HepG2 (cell line): ENCODE results near the gene SLC2A10. TPM values are rescaled to one million over a fixed set of nuclear protein-coding genes. Genes with fewer than 3 reads are reported as not detected.

Experiments
- EP300 ChIP-seq, 3 experiments: sonication (generic) in 1 of 3; formaldehyde crosslinking in 1 of 3; IDR thresholded peaks; 2 replicates each; pipeline versions ENCODE4 v1.5.1 to v1.6.1; 2011 to 2020; ENCODE audit warnings: low read depth in 2 of 3, low read length in 2 of 3, borderline replicate concordance in 1 of 3, improper control_type of control experiment in 1 of 3, mild to moderate bottlenecking in 1 of 3, missing genetic modification reagents in 1 of 3, moderate library complexity in 1 of 3
- FOSL2 ChIP-seq: sonication (generic); formaldehyde crosslinking; IDR thresholded peaks from 2 replicates; pipeline ENCODE4 v1.4.0; 2020; ENCODE audit warnings: missing genetic modification reagents
- GTF3A ChIP-seq: sonication (generic); formaldehyde crosslinking; conservative IDR thresholded peaks from 2 replicates; pipeline ENCODE4 v1.4.0; 2020; ENCODE audit warnings: mild to moderate bottlenecking, missing genetic modification reagents
- JARID2 ChIP-seq: sonication (generic); formaldehyde crosslinking; IDR thresholded peaks from 2 replicates; pipeline ENCODE4 v1.8.1; 2023; ENCODE audit warnings: missing genetic modification reagents, inconsistent platforms; ENCODE audit not compliant: insufficient replicate concordance
- JDP2 ChIP-seq: sonication (generic); formaldehyde crosslinking; IDR thresholded peaks from 2 replicates; pipeline ENCODE4 v1.8.1; 2022; ENCODE audit warnings: missing genetic modification reagents, borderline replicate concordance
- MATR3 ChIP-seq: sonication (generic); formaldehyde crosslinking; IDR thresholded peaks from 2 replicates; pipeline ENCODE4 v1.4.0; 2020; ENCODE audit warnings: missing genetic modification reagents
- NFRKB ChIP-seq: fragments of 450-650 bp; IDR thresholded peaks from 2 replicates; pipeline ENCODE4 v1.6.1; 2017
- PRPF4 ChIP-seq: fragments of 200-400 bp; formaldehyde crosslinking; IDR thresholded peaks from 2 replicates; pipeline ENCODE4 v1.6.1; 2016; ENCODE audit warnings: low read length, low read depth; ENCODE audit not compliant: poor library complexity, severe bottlenecking
- SMARCE1 ChIP-seq: fragments of 450-650 bp; IDR thresholded peaks from 2 replicates; pipeline ENCODE4 v1.6.1; 2017; ENCODE audit warnings: borderline replicate concordance
- SNAI1 ChIP-seq: sonication (generic); formaldehyde crosslinking; IDR thresholded peaks from 2 replicates; pipeline ENCODE4 v1.5.0; 2020; ENCODE audit warnings: mild to moderate bottlenecking, missing genetic modification reagents, borderline replicate concordance
- SSRP1 ChIP-seq: IDR thresholded peaks from 2 replicates; pipeline ENCODE4 v1.6.1; 2016; ENCODE audit warnings: control low read depth
- XBP1 ChIP-seq: sonication (generic); formaldehyde crosslinking; IDR thresholded peaks from 2 replicates; pipeline ENCODE4 v1.5.0; 2020; ENCODE audit warnings: missing genetic modification reagents
- ZBTB3 ChIP-seq: sonication (generic); formaldehyde crosslinking; IDR thresholded peaks from 2 replicates; pipeline ENCODE4 v1.4.0; 2020; ENCODE audit warnings: low read depth, mild to moderate bottlenecking, moderate library complexity, missing genetic modification reagents, borderline replicate concordance
- ZEB1 ChIP-seq: IDR thresholded peaks from 2 replicates; pipeline ENCODE4 v1.6.1; 2012; ENCODE audit warnings: mild to moderate bottlenecking, low read depth, inconsistent platforms; ENCODE audit not compliant: insufficient replicate concordance
- ZNF878 ChIP-seq: sonication (generic); formaldehyde crosslinking; IDR thresholded peaks from 2 replicates; pipeline ENCODE4 v1.8.1; 2023; ENCODE audit warnings: mild to moderate bottlenecking, missing genetic modification reagents, moderate library complexity
- polyA plus RNA-seq, 8 experiments: library from polyadenylated mRNA; depleted of rRNA in 3 of 8; stranded (reverse) in 7 of 8; unstranded in 1 of 8; fragments of >200 nt; fragmentation: Illumina TruSeq in 4 of 8; extraction: Trizol in 4 of 8; gene quantifications; 2 replicates each; pipeline versions ENCODE4 v1.2.1 to v1.2.3, GENCODE V29; 2011 to 2016; ENCODE audit warnings: low read depth in 4 of 8, missing spikeins in 1 of 8, mixed read lengths in 1 of 8; ENCODE audit not compliant: insufficient read depth in 1 of 8
- total RNA-seq, 5 experiments: library from RNA; depleted of rRNA; stranded (reverse); fragments of >200 nt; fragmentation: Illumina TruSeq; extraction: Trizol; gene quantifications; 2 replicates each; pipeline ENCODE4 v1.2.3, GENCODE V29; 2016; ENCODE audit warnings: low read depth in 1 of 5
- TF ChIP-seq, protein P1 (sequence below): sonication (generic); formaldehyde crosslinking; IDR thresholded peaks from 2 replicates; pipeline ENCODE4 v1.8.1; 2023; ENCODE audit warnings: mild to moderate bottlenecking, moderate library complexity, missing genetic modification reagents
- TF ChIP-seq, protein P2 (sequence below): sonication (generic); formaldehyde crosslinking; IDR thresholded peaks from 2 replicates; pipeline ENCODE4 v1.5.0; 2020; ENCODE audit warnings: mild to moderate bottlenecking, low read depth, missing genetic modification reagents, borderline replicate concordance
- TF ChIP-seq, protein P3 (sequence below): sonication (generic); formaldehyde crosslinking; IDR thresholded peaks from 2 replicates; pipeline ENCODE4 v1.5.1; 2020; ENCODE audit warnings: mild to moderate bottlenecking, missing genetic modification reagents, moderate library complexity
- TF ChIP-seq, protein P4 (sequence below): sonication (generic); formaldehyde crosslinking; IDR thresholded peaks from 2 replicates; pipeline ENCODE4 v1.5.0; 2020; ENCODE audit warnings: mild to moderate bottlenecking, missing genetic modification reagents, moderate library complexity

The SLC2A10 gene
- total and polyA plus RNA-seq, 2 of the 13 experiments (the other 11 are each of a cell fraction or from before 2014, with no cell fraction given): 16.0 to 18.4 TPM

DNA sequence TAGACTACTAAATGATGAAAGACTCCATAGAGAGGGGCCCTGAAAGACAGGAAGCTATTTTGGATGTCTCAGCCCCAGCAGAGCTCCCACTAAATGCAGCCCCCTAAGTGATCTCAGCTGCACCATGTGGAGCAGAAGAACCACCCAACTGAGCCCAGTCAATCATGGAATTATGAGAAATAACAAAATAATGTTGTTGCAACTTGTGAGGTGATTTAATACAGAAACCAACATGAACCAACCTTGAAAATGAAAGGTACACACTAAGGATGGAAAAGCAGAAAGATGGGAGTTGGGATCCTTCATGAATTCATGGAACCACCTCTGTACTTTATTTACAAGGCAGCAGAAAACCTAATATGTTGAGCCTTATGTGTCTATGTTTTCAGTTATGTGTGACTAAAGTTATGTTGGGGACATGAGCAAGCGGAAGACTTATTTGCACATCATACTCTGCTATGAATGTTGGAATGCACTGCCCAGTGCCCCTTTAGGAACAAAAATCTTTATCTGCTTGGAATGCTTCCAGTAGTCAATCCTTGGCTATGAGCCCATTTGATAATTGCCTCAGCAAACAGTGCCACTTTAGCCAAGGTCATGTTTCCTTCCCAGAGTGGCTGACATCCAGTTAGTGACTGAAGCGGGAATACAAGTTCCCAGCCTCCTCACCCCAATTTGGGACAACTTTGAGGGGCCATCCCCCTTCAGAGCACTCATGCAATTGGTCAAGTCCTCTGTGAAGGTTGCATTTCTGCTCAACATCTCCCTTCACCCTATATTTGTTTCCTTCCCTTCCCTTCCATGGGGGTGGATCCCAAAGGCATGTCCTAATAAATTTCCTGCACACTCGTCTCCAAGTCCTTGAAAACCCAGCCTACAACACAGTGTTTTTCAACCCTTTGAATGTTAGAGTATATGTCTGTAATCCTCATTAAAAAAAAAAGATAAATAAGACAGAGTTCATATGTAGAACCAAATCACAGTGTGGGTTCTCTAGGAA is 38.6 kb upstream of the SLC2A10 start (continued):
- TF ChIP-seq NFRKB (no peak), JARID2 (CRISPR knock-in tag) (no peak), SMARCE1 (no peak), SNAI1 (CRISPR knock-in tag) (0 out of 2 replicates have a peak, but pooled peaks have one; percentile 49), ZNF878 (peak; percentile 90; the same call in 1 of the 2 replicates), JDP2 (no peak), MATR3 (CRISPR knock-in tag) (no peak), EP300 (IDR thresholded peaks at IDR 0.05; ENCODE audit: low read depth in 2 of 2, low read length in 2 of 2) (peak; percentile 66 to 99), EP300 (CRISPR knock-in tag; IDR thresholded peaks at IDR 0.05; ENCODE audit: borderline replicate concordance) (peak; percentile 94), SSRP1 (CRISPR knock-in tag) (peak; percentile 22; the same call in 1 of the 2 replicates), PRPF4 (no peak), GTF3A (CRISPR knock-in tag) (no peak), XBP1 (CRISPR knock-in tag) (no peak), FOSL2 (CRISPR knock-in tag) (peak; percentile 89), ZEB1 (peak; percentile 62), ZBTB3 (CRISPR knock-in tag) (peak; percentile 73; the same call in 1 of the 2 replicates)
- TF ChIP-seq, protein P1, sequence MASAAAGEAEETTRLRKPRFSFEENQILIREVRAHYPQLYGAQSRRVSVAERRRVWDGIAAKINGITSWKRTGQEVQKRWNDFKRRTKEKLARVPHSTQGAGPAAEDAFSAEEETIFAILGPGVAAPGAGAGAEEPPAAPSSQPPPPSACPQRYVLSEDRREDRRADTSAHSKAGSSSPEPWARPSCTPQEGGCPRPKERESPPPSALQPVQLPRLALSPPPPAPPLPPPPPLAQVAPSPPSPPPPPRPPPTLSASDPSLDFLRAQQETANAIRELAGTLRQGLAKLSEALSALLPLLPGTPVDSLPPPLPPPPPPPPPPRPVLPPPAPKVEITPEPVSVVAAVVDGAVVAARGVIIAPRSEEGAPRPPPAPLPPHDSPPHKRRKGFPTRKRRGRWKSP (CRISPR knock-in tag): no peak
- TF ChIP-seq, protein P2, sequence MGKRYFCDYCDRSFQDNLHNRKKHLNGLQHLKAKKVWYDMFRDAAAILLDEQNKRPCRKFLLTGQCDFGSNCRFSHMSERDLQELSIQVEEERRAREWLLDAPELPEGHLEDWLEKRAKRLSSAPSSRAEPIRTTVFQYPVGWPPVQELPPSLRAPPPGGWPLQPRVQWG (CRISPR knock-in tag): no peak
- TF ChIP-seq, protein P3, sequence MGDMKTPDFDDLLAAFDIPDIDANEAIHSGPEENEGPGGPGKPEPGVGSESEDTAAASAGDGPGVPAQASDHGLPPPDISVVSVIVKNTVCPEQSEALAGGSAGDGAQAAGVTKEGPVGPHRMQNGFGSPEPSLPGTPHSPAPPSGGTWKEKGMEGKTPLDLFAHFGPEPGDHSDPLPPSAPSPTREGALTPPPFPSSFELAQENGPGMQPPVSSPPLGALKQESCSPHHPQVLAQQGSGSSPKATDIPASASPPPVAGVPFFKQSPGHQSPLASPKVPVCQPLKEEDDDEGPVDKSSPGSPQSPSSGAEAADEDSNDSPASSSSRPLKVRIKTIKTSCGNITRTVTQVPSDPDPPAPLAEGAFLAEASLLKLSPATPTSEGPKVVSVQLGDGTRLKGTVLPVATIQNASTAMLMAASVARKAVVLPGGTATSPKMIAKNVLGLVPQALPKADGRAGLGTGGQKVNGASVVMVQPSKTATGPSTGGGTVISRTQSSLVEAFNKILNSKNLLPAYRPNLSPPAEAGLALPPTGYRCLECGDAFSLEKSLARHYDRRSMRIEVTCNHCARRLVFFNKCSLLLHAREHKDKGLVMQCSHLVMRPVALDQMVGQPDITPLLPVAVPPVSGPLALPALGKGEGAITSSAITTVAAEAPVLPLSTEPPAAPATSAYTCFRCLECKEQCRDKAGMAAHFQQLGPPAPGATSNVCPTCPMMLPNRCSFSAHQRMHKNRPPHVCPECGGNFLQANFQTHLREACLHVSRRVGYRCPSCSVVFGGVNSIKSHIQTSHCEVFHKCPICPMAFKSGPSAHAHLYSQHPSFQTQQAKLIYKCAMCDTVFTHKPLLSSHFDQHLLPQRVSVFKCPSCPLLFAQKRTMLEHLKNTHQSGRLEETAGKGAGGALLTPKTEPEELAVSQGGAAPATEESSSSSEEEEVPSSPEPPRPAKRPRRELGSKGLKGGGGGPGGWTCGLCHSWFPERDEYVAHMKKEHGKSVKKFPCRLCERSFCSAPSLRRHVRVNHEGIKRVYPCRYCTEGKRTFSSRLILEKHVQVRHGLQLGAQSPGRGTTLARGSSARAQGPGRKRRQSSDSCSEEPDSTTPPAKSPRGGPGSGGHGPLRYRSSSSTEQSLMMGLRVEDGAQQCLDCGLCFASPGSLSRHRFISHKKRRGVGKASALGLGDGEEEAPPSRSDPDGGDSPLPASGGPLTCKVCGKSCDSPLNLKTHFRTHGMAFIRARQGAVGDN (CRISPR knock-in tag): no peak
- TF ChIP-seq, protein P4, sequence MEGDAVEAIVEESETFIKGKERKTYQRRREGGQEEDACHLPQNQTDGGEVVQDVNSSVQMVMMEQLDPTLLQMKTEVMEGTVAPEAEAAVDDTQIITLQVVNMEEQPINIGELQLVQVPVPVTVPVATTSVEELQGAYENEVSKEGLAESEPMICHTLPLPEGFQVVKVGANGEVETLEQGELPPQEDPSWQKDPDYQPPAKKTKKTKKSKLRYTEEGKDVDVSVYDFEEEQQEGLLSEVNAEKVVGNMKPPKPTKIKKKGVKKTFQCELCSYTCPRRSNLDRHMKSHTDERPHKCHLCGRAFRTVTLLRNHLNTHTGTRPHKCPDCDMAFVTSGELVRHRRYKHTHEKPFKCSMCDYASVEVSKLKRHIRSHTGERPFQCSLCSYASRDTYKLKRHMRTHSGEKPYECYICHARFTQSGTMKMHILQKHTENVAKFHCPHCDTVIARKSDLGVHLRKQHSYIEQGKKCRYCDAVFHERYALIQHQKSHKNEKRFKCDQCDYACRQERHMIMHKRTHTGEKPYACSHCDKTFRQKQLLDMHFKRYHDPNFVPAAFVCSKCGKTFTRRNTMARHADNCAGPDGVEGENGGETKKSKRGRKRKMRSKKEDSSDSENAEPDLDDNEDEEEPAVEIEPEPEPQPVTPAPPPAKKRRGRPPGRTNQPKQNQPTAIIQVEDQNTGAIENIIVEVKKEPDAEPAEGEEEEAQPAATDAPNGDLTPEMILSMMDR (CRISPR knock-in tag): peak; percentile 11; the same call in 1 of the 2 replicates
